ENCODE data around the gene IFT74. TPM values are rescaled to one million over a fixed set of nuclear protein-coding genes. Genes with fewer than 3 reads are reported as not detected.

The IFT74 gene
- total RNA-seq, 1 donor from 2014 or later, result 9.4 TPM

DNA sequence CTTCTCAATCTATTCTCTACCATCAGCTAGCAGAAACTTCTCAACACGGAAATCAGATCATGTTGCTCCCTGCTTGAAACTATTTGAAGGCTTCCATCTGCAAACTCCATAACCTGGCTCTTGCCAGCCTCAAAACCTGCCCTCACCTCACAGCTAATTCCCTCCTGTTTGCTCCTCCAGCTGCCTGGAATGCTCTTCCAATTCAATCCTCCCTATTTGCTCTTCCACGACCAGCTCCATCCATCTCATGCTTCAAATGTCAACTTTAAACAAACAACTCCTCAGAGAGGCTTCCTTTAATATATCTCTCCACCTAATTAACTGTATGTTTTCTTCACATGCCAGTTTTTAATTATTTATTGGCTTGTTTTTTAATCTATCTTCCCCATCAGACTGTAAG lies 10.6 kb upstream of the IFT74 start:
- Histone ChIP-seq H3K36me3 (ENCODE audit: control insufficient read depth in 3 of 3, insufficient read depth in 3 of 3, low read length in 3 of 3) (no peaks in the 10 kb centered on the region), H3K9ac (ENCODE audit: low read depth in 1 of 3, low read length in 3 of 3) (peak overlapping the region in 2 of 3 donors; percentile 96 to 100), H3K27ac (ENCODE audit: low read depth, low read length) (peak overlapping the region; percentile 99), H3K9me3 (ENCODE audit: control insufficient read depth in 3 of 3, low read length in 3 of 3) (no peaks in the 10 kb centered on the region), H3K27me3 (ENCODE audit: control insufficient read depth in 3 of 3, insufficient read depth in 3 of 3, low read length in 3 of 3) (no peaks in the 10 kb centered on the region), H3K4me1 (ENCODE audit: control insufficient read depth in 3 of 3, insufficient read depth in 3 of 3, low read length in 3 of 3) (peaks cover 13 to 16% (median 14%) of the 10 kb centered on the region in 3 donors), H3K4me3 (ENCODE audit: low read length in 3 of 3) (peak overlapping the region; percentile 86 to 98 (median 96))

DNA sequence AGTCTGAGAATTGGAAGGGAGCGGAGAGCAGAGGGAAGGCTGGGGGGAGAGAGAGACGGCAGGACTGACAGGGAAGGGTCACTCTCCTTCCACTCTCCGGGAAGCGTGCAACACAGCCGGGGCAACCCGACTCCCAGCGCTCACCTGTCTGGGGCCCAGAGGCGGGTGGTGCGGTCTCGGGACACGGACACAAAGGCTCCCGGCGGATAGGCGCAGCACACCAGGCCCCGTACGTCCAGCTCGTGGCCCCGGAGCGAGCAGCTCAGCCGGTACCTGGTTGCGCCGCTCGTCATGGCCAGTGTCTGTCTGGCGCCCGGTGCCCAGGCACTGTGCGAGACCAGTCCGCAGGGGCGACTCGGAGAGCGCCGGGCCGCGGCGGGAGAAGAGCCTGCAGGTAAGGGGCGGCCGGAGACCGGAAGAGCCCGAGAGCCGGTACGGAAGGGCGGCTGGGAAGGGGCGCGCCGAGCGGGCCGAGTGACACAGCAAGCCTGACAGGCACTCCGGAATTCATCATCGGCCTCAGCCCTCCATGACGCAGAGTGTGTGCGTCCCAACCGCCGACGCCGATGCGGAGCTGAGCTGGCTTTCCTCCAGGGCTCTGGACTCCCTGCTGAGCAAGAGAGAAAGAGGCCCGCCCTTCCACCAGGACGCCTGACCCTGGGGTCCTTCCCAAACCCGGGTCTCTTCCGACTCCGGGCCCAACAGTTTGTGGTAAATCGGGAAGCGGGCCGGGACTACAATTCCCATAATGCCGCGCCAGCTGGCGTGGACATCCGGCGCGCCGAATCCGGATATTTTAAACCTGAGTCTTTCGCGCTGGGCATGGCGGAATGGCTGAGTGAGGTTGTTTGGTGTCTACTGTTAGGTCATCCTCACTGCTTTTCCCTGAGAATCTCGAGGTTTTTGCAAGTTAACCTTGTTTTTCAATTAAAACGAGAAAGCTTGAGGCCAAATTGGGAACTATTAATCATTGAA lies 9.2 kb upstream of the IFT74 start, which contains the start of gene PLAA:
TSS of gene PLAA (minus strand) at position 490 of the 975 bp plus-strand sequence. CDS start at position 293, 197 bp downstream.
- peak within 1 kb of the TSS; percentile 96 to 100 (median 98) for H3K9ac ChIP-seq (ENCODE audit: low read depth in 1 of 3, low read length in 3 of 3)
- no peaks in the 10 kb centered on the region for H3K36me3 ChIP-seq (ENCODE audit: control insufficient read depth in 3 of 3, insufficient read depth in 3 of 3, low read length in 3 of 3)
- no peaks in the 10 kb centered on the region for H3K27me3 ChIP-seq (ENCODE audit: control insufficient read depth in 3 of 3, insufficient read depth in 3 of 3, low read length in 3 of 3)
- H3K4me3 ChIP-seq (ENCODE audit: low read length in 3 of 3), result peak within 1 kb of the TSS; percentile 86 to 98 (median 96)
- H3K4me1 ChIP-seq (ENCODE audit: control insufficient read depth in 3 of 3, insufficient read depth in 3 of 3, low read length in 3 of 3), result peaks cover 13 to 16% (median 14%) of the 10 kb centered on the region in 3 donors
- no peaks in the 10 kb centered on the region for H3K9me3 ChIP-seq (ENCODE audit: control insufficient read depth in 3 of 3, low read length in 3 of 3)
- H3K27ac ChIP-seq (ENCODE audit: low read depth, low read length), result peak within 1 kb of the TSS; percentile 99

DNA sequence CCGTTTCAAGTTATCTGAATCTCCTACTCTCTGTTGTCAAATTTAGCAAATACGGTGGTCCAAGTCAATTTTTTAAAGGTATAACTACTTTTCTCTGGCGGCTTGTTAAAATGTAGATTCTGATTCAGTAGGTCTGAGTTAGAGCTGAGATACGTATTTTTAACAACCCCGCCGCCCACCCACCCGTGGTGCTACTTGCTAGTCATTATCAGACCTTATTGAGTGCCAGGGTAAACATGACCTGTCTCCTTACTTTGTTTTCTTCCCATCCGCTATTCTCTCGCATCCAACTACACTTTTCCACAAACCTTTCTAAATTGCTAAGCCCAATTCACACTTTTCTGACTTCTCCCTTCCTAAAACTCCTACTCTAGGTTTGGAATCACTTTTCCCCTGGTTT lies 8.5 kb upstream of the IFT74 start:
- H3K36me3 ChIP-seq (ENCODE audit: control insufficient read depth in 3 of 3, insufficient read depth in 3 of 3, low read length in 3 of 3), result no peaks in the 10 kb centered on the region
- peak overlapping the region; percentile 86 to 98 (median 96) for H3K4me3 ChIP-seq (ENCODE audit: low read length in 3 of 3)
- H3K4me1 ChIP-seq (ENCODE audit: control insufficient read depth in 3 of 3, insufficient read depth in 3 of 3, low read length in 3 of 3), result peaks cover 13 to 16% (median 14%) of the 10 kb centered on the region in 3 donors
- H3K9me3 ChIP-seq (ENCODE audit: control insufficient read depth in 3 of 3, low read length in 3 of 3), result no peaks in the 10 kb centered on the region
- peak overlapping the region; percentile 96 to 100 (median 98) for H3K9ac ChIP-seq (ENCODE audit: low read depth in 1 of 3, low read length in 3 of 3)
- peak overlapping the region; percentile 99 for H3K27ac ChIP-seq (ENCODE audit: low read depth, low read length)
- no peaks in the 10 kb centered on the region for H3K27me3 ChIP-seq (ENCODE audit: control insufficient read depth in 3 of 3, insufficient read depth in 3 of 3, low read length in 3 of 3)

DNA sequence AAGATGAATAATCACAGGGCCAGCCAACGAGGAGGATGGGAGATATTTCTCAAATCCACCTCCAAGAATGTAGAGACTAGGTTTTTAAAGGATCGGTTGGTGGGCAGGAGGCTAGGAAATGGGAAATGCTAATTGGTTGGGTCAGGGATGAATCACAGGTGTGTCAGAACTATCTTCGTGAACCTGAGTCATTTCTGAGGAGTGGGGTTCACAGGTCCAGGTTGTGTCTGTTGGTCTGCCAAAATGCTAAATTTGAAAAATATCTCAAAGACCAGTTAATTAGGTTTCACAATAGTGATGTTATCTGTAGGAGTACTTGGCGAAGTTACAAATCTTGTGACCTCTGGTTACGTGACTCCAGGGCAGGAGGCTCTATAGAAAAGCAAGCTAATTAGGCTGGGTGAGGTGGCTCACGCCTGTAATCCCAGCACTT lies 6.6 kb upstream of the IFT74 start:
- Histone ChIP-seq H3K9me3 (ENCODE audit: control insufficient read depth in 3 of 3, low read length in 3 of 3) (no peaks in the 10 kb centered on the region), H3K9ac (ENCODE audit: low read depth in 1 of 3, low read length in 3 of 3) (no peak overlapping the region), H3K27ac (ENCODE audit: low read depth, low read length) (no peak overlapping the region), H3K4me3 (ENCODE audit: low read length in 3 of 3) (no peak overlapping the region), H3K4me1 (ENCODE audit: control insufficient read depth in 3 of 3, insufficient read depth in 3 of 3, low read length in 3 of 3) (peaks cover 11 to 16% (median 13%) of the 10 kb centered on the region in 3 donors), H3K36me3 (ENCODE audit: control insufficient read depth in 3 of 3, insufficient read depth in 3 of 3, low read length in 3 of 3) (no peaks in the 10 kb centered on the region), H3K27me3 (ENCODE audit: control insufficient read depth in 3 of 3, insufficient read depth in 3 of 3, low read length in 3 of 3) (no peaks in the 10 kb centered on the region)

DNA sequence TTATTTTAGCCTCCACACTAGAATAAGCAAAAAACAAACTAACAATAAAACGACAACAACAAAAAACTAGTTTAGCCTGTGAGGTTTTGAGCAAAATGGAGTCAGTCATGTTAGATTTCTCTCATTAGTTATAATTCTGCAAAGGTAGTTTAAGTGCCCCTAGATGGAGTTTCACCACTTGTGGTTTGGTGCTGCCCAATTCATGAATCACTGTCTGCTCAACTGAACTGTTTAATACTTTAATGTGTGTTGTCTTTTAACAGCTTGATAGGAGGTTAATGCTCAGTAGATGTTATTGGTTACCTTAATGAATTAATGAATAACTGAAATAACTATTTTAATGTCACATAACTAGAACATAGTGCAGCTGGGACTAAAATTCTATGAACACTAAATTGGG lies 5.7 kb upstream of the IFT74 start:
- Histone ChIP-seq H3K27me3 (ENCODE audit: control insufficient read depth in 3 of 3, insufficient read depth in 3 of 3, low read length in 3 of 3) (no peaks in the 10 kb centered on the region), H3K4me3 (ENCODE audit: low read length in 3 of 3) (no peak overlapping the region), H3K9me3 (ENCODE audit: control insufficient read depth in 3 of 3, low read length in 3 of 3) (no peaks in the 10 kb centered on the region), H3K36me3 (ENCODE audit: control insufficient read depth in 3 of 3, insufficient read depth in 3 of 3, low read length in 3 of 3) (no peaks in the 10 kb centered on the region), H3K27ac (ENCODE audit: low read depth, low read length) (no peak overlapping the region), H3K4me1 (ENCODE audit: control insufficient read depth in 3 of 3, insufficient read depth in 3 of 3, low read length in 3 of 3) (peaks cover 9 to 14% (median 14%) of the 10 kb centered on the region in 3 donors), H3K9ac (ENCODE audit: low read depth in 1 of 3, low read length in 3 of 3) (no peak overlapping the region)

DNA sequence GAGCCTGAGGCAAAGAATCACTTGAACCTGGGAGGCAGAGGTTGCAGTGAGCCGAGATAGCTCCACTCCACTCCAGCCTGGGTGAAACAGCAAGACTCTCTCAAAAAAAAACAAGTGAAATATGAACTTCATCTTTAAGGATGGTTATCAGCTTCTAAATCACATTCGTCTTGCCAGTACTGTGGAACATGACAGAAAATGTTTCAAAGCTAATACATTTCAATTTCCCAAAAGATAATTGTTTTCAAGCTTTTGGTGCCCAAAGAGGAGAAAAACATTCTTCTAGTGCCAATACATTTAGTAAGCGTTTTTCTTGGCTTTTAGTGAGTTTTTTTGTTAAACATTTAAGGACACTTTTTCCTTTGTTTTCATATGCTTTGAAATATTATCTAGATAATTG lies 4.4 kb upstream of the IFT74 start:
- Histone ChIP-seq H3K4me3 (ENCODE audit: low read length in 3 of 3) (no peak overlapping the region), H3K9me3 (ENCODE audit: control insufficient read depth in 3 of 3, low read length in 3 of 3) (no peaks in the 10 kb centered on the region), H3K36me3 (ENCODE audit: control insufficient read depth in 3 of 3, insufficient read depth in 3 of 3, low read length in 3 of 3) (no peaks in the 10 kb centered on the region), H3K27ac (ENCODE audit: low read depth, low read length) (no peak overlapping the region), H3K27me3 (ENCODE audit: control insufficient read depth in 3 of 3, insufficient read depth in 3 of 3, low read length in 3 of 3) (no peaks in the 10 kb centered on the region), H3K9ac (ENCODE audit: low read depth in 1 of 3, low read length in 3 of 3) (no peak overlapping the region), H3K4me1 (ENCODE audit: control insufficient read depth in 3 of 3, insufficient read depth in 3 of 3, low read length in 3 of 3) (peaks cover 4 to 16% (median 10%) of the 10 kb centered on the region in 3 donors)

DNA sequence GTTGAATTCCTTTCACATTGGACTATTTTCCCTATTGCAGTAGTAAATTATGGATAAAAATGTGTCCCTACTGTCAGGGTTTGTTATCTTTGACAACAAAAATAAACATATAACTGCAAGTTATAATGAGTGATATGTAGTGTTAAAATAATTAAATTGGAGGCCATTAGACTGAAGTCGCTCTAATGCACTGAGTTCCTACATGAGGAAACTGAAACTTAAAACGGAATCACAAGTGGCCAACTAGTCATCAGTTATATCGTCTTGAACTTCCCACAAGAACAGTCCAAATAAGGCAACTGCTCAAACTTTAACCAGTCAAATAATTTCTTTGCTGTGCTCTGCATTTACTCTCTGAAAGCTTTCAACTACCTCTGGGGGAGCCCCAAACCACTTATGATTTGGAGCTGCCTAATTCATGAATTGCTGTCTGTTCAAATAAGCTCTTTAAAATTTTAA lies 2.1 kb upstream of the IFT74 start:
- H3K9me3 ChIP-seq (ENCODE audit: control insufficient read depth in 3 of 3, low read length in 3 of 3), result no peaks in the 10 kb centered on the region
- peaks cover 0 to 14% (median 6%) of the 10 kb centered on the region in 3 donors for H3K4me1 ChIP-seq (ENCODE audit: control insufficient read depth in 3 of 3, insufficient read depth in 3 of 3, low read length in 3 of 3)
- no peaks in the 10 kb centered on the region for H3K27me3 ChIP-seq (ENCODE audit: control insufficient read depth in 3 of 3, insufficient read depth in 3 of 3, low read length in 3 of 3)
- H3K36me3 ChIP-seq (ENCODE audit: control insufficient read depth in 3 of 3, insufficient read depth in 3 of 3, low read length in 3 of 3), result no peaks in the 10 kb centered on the region
- peak overlapping the region in 1 of 3 donors; percentile 12 for H3K9ac ChIP-seq (ENCODE audit: low read depth in 1 of 3, low read length in 3 of 3)
- no peak overlapping the region for H3K4me3 ChIP-seq (ENCODE audit: low read length in 3 of 3)
- H3K27ac ChIP-seq (ENCODE audit: low read depth, low read length), result no peak overlapping the region

DNA sequence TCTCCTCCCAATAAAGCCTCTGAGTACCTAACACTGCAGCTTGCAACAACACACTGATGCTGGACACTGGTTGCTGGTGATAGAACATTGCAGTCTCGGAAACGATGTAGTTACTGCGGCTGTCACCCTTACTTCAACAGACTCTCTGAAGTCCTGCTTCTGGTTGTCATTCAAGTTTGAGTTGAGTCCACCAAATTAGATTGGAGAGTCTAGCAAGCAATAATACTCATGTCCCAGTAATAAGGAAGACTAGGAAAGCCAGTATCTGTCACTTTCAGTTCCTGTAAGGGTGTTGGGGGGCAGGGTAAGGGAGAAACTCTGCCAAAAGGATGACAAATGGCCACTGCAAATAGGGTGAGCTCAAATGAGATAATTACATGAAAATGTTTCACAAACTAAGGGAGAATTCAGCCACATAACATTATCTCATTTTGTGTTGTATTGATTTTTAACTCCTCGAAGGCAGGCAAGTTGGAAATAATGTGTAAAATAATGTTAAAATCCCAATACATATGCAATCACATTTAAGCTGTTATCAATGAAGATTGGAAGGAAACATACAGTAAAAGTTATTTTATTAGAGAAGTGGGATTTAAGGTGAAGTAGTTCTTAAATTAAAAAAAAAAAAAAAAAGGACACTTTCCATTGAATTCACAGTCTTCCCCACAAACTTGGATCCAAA lies 849 bp upstream of the IFT74 start:
- Histone ChIP-seq H3K27ac (ENCODE audit: low read depth, low read length) (peak overlapping the region; percentile 77), H3K27me3 (ENCODE audit: control insufficient read depth in 3 of 3, insufficient read depth in 3 of 3, low read length in 3 of 3) (no peaks in the 10 kb centered on the region), H3K36me3 (ENCODE audit: control insufficient read depth in 3 of 3, insufficient read depth in 3 of 3, low read length in 3 of 3) (no peaks in the 10 kb centered on the region), H3K4me3 (ENCODE audit: low read length in 3 of 3) (peak overlapping the region; percentile 80 to 90 (median 81)), H3K9ac (ENCODE audit: low read depth in 1 of 3, low read length in 3 of 3) (peak overlapping the region; percentile 80 to 90 (median 82)), H3K9me3 (ENCODE audit: control insufficient read depth in 3 of 3, low read length in 3 of 3) (no peaks in the 10 kb centered on the region), H3K4me1 (ENCODE audit: control insufficient read depth in 3 of 3, insufficient read depth in 3 of 3, low read length in 3 of 3) (peaks cover 0 to 14% (median 6%) of the 10 kb centered on the region in 3 donors)

DNA sequence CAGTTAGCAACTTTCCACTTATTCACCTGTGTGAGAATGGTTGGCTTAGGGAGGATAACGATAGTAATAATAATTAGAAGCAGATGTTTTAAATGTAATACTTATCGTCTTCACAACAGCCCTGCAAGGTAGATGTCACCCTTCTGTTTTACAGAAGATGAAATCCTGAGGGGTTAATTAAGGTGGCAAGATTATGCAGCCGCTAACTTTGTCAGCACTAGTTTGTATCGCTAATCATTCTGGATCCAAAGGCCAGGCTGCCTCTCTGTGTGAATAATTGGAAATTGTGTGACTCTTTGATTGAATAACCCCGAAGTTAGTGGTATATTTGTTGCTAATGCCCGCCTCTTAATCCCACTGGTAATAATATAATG lies 635 bp downstream of the IFT74 start:
- Histone ChIP-seq H3K9ac (ENCODE audit: low read depth in 1 of 3, low read length in 3 of 3) (peak overlapping the region; percentile 80 to 90 (median 82)), H3K4me1 (ENCODE audit: control insufficient read depth in 3 of 3, insufficient read depth in 3 of 3, low read length in 3 of 3) (peaks cover 0 to 14% (median 6%) of the 10 kb centered on the region in 3 donors), H3K27ac (ENCODE audit: low read depth, low read length) (peak overlapping the region; percentile 77), H3K36me3 (ENCODE audit: control insufficient read depth in 3 of 3, insufficient read depth in 3 of 3, low read length in 3 of 3) (no peaks in the 10 kb centered on the region), H3K27me3 (ENCODE audit: control insufficient read depth in 3 of 3, insufficient read depth in 3 of 3, low read length in 3 of 3) (no peaks in the 10 kb centered on the region), H3K4me3 (ENCODE audit: low read length in 3 of 3) (peak overlapping the region; percentile 80 to 90 (median 81)), H3K9me3 (ENCODE audit: control insufficient read depth in 3 of 3, low read length in 3 of 3) (no peaks in the 10 kb centered on the region)

Data from skeletal muscle tissue (tissue), 4 donors.